ENCODE data around the gene UBE2D2.

GRCh38 chr5:139630855-139631254 is 69.7 kb downstream of the UBE2D2 start:
- no peak for TF ChIP-seq CTCF (conservative IDR thresholded peaks at IDR 0.05)
- TF ChIP-seq ZFX (IDR thresholded peaks at IDR 0.05): no peak

All from C4-2B (cell line).